GM03348 (cell line): ENCODE measurements around the gene ANKRD39.

Source experiments
- DNase-seq: peaks from one replicate; pipeline ENCODE4 v3.0.0; 2012; ENCODE audit warnings: low spot score

The ANKRD39 gene

DNA sequence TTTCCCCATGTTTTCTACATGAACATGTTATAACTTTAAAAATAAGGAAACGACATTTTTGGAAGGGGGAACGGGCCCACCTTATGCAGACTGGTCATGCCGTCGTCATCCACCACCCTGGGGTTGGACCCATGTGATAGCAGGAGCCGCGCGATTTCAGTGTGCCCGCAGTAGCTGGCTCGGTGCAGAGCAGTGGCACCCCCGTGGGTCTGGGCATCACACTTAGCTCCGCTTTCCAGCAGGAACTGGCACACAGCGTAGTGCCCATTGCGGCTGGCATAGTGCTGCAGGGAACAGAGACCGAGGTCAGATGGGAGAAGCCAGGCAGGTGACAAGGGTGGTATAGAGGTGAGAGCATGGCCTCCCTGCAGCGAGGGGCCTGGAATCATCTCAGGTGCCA, 4.5 kb downstream of the ANKRD39 start:
- no peak for DNase-seq

DNA sequence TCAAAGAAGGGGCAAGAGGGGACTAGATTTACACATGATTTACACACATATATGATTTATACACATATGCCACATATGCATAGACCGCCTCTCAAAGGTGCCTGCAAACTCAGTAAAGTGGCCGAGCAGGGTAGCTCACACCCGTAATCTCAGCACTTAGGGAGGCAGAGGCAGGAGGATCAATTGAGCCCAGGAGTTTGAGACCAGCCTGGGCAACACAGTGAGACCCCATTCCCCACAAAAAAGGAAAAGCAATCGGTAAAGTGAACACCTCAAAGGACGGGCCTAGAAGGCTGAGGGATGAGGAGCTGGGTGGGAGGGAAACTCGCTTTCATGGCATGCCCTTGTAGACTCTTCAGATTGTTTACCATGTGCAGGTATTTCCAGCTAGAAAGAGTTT, 5.1 kb downstream of the ANKRD39 start:
- DNase-seq = no peak

DNA sequence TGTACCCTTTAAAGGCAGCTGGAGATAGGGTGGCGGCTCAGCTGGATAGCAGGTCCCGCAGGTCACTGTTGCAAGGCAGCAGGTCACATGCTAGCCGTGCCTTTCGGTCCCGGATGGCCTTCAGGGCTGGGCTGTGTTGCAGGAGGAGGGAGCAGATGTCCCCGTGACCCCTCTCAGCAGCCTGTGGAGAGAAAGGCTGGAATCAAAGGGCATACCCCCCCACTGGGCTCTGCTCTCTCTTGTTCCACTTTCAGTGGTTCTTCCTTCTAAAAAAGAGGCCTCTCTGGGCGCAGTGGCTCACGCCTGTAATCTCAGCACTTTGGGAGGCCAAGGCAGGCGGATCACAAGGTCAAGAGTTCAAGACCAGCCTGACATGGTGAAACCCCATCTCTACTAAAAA, 9.6 kb downstream of the ANKRD39 start:
- DNase-seq = no peak

DNA sequence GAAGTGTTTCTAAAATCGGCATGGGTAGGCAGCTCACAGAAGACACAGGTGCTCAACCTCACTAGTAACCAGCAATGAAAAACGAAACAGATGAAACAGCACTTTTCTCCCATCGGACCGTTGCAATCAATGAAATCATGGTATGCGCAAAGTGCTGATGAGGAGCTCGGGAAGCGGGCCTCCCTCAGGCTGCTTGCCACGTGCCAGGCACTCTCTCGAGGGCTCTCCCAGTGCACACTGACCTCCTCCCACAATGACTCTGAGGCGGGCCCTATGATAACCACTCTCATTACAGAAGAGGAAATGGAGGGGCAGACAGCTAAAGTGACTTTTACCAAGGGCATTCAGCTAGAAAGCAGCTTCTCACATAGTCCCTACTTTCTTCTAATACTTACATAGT, 10.2 kb downstream of the ANKRD39 start:
- DNase-seq = no peak

DNA sequence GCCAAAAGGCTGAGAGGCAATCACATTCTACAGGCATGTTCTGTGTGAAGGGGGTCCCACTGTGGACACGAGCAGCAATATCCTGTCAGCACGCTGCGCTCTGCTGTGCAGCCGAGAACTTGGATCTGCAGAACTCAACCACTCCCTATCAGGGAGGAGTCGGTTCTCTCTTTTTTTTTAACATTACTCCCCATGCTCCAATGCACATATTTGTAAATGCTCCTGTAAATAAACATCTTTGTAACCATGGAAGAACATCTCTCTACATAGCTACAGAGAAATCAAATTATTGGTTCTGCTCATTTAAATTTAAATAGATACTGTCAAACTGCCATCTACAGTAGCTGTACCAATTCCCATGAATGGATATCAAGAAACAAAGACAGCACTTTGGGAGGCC, 11.0 kb downstream of the ANKRD39 start:
- DNase-seq = no peak

DNA sequence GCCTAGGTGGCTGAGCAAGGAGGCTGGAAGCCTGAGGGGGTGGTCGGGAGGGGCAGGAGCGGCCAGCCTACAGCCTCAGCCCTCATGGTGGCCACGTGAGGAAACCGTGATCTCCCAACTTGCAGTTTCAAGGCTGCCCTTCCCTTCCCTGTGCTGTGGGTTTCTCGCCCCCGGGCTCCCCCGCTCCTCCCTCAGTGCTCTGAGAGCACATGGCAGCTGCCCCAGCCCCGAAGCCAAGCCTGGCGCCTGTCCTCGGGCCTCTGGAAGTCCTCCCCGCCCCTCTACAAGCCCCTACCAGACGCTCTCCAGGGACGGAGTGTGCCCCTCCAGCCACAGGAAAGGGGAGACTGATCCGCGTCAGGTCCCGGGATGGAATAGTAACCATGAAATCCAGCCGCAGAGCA, 13.4 kb downstream of the ANKRD39 start:
- no peak for DNase-seq

DNA sequence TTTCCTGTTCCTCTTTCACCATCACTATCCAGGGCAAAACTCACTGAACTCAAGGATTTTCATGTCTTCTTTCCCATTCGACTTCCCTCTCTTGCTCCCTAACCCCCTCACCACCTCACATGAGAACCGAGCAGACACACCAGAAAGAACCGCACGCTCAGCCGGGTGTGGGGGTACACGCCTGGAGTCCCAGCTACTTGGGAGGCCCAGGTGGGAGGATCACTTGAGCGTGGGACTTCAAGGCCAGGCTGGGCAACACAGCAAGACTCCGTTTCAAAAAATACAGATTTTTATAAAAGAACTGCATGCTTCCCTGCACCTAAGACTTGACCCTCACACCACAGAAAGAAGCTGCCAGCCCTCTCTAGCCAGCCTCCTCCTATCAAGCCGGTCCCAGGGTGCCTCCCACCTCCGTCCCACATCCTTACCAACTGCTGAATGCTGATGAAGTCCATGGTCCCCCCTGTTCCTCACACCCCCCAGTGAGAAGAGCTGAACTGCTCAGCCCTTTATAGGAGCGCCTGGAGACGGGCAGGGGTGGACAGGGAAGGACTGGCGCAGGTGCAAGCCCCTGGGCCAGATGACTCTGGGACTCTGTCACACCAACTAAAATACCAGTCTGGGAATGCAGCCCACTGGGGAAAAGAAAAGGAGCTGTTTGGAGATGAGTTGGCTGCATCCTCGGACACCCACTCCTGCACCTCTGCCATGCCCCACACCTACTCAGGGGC, 14.1 kb downstream of the ANKRD39 start, which contains the start of gene ANKRD23:
TSS of gene ANKRD23 (minus strand) at position 484 of the 731 bp plus-strand sequence. CDS start at position 455, 29 bp downstream.
- no peak for DNase-seq

DNA sequence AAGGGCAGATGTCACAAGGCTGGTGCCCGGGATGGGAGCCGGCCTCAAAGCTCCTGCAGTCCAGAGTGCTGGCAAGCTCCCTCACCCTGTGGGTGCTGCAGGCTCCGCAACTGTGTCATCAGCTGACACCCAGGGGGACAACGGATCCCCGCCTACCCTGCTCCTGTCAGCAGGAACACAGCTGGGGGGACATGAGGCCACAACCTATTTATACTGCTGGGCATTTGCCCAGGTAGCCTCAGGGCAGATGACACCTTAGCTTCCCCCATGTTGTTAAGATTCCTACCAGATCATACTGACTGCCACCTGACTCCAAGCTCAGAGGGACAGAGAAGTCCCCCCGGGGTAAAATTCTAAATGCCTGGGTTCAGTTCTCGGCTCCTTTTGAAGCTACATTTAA, 15.2 kb downstream of the ANKRD39 start:
- no peak for DNase-seq

DNA sequence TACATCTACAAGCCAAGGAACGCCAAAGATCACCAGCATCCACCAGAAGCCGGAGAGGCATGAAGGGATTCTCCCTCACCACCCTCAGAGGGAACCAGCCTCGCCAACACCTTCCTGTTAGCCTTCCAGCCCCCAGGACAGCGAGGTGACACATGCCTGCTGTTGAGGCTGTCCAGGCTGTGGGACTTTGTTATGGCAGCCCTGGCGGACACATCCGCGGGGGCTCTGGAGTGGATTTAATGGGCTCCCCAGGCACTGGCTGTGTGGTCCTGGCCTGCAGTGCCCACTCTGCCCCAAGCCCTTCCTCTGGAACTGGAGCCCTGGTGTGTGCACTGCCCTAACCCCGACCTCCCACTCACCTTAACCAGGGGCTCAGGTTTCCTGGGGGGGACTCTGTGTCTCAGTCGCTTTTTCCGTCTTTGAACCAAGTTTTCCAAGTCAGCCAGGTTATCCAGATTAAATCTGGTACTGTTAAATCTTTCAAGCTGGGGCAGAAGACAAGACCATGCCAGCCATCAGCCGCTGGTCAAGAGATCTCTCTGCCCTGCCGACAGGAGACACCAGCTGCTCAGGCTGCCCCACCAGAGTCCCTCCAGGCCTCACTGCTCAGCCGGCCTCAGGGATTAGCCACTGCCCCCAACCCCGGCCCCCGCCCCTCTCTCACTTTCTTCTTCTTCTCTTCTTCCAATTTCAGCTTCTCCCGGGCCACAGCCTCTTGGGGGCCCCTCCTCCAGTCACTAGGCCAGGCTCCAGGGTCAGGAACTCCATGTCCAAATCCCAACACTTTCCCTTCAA, 15.9 kb downstream of the ANKRD39 start:
- DNase-seq = no peak

DNA sequence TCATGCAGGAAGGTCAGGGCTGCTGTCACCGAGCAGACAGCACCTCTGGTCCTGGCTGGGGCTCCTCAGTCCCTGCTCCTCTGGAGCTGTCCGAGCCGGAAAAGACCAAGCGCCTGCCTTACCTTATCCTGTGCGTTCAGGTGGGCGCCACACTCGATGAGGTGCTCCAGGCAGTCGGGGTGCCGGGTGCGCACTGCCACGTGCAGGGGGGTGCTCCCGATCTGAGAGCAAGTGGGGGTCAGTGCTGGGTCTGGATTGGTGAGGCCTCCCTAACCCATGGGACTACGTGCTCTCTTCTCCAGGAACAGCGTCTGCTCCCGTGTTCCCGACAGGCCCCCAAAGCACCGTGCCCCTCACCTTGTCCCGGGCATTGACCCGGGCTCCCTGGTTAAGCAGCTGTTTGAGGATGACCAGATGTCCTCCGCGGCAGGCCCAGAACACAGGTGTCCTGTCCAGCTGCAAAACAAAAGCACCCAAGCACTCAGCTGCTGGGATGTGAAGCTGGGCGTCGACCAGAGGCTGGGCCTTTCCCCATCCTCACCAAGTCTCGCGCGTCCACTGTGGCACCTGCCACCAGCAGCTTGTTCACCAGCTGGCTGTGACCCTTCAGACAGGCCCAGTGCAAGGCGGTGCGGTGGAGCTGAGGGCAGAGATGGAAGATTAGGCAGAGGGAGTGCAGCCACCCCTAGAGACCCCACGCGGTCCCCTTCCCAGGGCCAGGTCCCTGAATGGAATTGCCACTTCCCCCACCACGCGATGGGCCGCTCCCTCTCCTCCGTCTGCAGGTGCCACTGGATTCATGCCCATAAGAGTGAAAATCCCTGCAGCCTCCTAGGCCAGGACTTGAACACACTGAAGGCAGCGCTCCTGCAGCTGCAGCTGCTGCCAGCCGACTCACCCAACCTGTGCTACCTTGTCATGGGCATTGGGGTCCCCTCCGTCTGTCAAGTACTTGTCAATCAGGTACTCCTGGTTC, 17.7 kb downstream of the ANKRD39 start:
- DNase-seq = no peak

DNA sequence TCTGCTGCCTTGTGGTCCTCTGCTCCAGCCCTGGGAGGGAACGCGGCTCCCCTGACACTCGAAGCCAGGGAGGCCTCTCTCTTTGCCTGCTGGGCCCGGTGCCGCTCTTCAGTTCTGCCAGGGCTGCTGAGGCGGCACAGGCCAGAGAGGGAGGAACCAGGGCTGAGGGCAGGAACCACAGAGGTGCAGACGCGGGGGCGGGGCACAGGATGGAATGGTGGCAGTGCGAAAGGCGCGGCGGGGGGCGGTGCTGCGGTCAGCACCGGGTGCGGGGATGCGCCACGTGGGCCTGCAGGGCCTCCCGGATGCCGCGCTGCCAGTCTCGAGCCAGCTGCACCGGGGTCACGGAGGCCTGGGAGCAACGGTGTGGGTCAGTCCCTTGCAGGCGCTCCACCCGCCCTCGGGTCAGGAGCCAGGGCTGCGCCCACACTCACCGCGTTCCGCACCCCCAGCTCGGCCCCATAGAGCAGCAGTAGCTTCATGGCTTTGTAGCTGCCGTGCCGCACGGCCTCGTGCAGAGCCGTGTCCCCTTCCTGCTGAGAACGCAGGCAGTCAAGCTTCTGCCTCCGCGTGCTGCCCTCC, 18.4 kb downstream of the ANKRD39 start:
- no peak for DNase-seq

DNA sequence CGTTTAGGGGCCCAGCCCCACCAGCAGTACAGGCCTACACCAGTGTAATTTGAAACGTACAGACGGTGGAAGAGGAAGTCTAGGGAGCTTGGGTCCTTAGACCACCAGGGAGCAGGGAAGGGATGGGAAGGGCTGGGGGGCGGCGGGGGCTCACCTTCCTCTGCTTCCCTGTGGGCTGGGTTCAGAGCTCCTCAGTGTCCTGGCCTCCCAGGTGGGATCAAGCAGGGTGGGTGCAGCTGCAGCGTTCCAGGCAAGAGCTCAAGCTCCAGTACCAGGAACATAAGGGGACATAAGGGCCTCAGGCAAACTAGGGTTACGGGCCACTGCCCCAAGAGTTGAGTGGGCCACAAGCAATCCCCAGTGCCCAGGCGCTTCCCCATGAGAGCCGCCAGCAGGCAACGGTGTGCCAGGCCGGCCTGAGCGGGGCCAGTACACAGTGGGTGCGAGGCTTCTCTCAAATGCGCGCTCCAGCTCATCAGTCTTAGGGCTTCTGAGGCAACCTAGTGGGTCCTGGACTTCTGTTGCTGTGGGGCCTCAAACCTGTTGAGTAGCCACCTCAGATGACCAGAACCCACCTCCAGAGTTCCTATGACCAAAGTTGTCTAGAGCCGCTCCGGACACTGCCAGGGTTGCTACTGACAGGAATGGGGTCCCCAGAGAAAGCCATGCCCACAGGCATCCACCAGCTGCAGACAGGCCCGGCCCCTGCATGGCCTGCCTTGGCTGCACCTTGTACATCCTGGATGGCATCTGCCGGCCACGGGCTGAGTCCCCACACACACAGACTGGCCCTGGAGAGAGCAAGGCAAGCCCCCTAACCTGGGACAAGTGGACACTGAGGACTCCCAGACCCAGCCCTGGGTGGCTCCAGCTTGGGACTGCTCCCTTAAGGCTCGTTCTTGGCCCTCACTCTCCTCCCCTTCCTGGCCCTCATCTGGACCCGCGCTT, 19.2 kb downstream of the ANKRD39 start:
- DNase-seq = no peak

DNA sequence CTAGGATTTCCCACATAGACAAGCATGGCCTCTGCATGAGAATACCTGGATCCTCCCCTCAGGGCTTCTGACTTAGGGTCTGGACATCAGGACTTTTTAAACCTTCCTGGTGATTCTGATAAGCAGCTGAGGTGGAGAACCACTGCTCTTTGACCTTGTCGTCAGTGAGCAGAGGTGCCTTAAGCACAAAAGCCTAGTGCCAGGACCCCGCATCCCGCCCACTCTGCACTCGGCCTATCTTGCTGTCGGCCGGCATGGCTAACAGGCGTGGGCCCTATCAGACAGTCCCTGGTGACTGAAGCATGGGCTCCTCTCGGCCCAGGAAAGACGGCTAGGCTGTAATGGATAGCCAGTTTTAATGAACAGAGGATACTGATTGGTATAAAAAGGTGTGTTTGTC, 20.2 kb downstream of the ANKRD39 start:
- DNase-seq = no peak

DNA sequence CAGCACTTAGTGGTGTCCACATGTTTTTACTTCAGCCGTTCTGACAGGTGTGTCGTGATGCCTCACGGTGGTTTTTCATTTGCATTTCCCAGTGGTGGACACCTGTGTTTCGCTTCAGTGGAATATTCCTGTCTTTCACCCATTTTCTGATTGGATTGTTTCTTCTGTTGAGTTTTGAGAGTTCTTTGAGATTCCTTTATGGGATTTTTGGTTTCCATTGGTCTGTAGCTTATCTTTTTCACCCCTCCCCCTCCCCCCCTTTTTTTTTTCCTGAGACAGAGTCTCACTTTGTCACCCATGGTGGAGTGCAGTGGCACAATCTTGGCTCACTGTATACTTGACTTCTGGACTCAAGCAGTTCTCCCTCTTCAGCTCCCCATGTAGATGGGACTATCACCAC, 22.0 kb downstream of the ANKRD39 start:
- DNase-seq = no peak

DNA sequence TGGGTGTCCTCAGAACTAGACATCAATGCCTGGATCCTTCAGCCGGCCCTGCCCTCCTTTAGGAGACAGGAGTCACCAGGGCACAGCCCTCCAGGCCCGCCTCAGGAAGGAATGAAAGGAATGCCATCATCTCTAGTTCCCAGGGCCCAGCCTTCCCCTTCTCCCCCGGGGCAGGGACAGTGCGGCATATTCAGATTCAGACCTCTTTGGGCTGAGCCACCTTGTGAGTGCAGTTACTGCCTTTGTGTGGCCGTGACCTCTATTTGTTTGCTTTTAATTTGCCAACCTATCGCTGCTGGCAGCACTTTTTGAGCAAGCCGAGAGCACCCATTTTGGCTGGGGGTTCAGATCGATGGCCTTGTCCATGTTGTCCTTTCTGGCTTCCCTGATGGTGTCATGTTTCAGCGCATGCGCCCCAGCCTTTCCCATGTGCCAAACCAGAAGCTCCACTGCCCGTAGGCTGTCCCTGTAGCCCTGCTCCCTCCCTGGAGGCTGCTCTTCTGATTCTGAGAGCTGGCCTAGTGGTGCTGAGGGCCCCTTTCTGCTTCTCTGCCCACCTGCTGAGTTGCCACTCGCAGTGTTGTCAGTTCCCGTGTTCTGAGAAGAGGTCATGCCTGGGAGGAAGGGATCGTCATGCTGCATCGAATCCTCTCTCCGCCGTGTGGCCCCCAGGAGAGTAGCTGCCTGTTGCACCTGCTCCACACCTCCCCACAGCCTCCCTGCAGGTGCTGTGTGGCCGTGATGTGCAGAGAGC, 24.9 kb downstream of the ANKRD39 start:
- DNase-seq = peak; percentile 56

DNA sequence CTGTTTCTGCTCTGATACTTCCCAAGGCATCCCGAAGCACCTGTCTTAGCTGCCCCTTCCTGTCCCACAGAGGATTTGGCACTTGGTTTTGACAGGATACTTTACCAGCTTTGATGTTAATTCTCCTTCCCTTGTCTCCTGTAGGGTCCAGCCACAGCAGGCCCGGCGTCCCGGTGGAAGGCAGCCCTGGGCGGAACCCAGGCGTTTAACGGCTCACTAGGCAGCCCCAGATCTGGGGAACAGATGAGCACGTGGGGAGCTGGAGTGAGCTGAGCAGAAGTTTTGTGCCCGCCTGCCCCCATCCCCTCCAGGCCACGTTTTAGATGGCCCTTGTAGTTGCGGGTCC, 25.4 kb downstream of the ANKRD39 start:
- DNase-seq = no peak

DNA sequence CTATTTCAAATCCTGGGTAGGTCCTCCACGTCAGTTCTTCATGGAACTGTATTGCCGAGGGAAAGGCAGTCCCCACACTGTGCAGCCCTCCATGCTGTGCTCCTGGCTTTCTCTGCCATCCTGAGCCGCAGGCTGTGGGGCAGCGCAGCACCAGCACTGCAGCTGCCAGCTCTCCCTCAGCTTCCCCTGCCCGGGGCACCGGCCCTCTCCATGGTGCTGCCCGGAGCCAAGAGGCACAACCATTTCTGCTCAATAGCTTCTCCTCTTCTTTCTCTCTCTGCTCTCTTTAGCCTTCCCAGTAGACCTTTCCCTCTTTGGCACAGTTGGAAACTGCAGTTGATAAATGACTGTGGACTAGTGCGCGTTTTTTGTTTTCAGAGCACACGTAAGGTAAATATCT, 26.1 kb downstream of the ANKRD39 start:
- DNase-seq = no peak

DNA sequence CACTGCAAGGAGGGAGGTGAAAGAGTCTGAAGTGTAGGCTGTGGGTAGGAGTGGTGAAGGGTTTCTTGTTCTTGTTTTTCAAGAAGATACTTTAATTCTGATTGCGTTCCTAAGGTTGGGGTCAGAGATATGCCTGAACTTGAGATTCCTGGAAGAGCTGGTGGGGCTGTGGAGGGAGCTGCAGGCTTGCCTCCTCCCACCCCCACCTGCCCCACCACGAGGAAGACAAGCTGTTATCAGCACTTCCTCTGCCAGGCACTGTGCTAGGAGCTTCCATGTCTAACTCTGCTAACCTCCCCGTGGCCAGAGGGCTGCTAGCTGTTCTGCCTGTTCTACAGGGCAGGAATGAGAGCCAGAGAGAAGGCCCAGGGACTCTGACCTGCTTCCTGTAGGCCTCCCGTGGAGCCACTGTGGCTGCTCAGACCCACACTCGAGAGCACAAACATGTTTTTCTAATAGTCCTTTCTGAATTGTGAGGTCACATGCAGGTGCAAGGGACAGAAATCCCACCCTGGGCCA, 27.7 kb downstream of the ANKRD39 start:
- no peak for DNase-seq

DNA sequence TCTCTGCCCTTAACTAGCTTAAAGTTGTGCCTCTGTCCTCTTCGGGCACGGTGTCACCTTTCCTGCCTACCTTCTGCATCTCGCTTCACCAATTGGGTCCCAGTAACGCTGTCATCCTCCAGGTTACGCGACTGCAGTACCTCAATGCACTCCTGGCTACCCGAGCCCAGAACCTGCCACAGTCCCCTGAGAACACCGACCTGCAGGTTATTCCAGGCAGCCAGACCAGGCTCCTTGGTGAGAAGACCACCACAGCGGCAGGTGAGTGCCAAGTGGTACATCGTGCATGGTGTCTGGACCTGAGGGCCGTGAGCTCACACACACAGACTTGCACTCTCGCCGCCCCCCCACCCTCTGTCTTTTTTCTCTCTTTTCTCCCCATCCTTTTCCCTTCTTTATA, 28.9 kb downstream of the ANKRD39 start:
- DNase-seq = no peak

DNA sequence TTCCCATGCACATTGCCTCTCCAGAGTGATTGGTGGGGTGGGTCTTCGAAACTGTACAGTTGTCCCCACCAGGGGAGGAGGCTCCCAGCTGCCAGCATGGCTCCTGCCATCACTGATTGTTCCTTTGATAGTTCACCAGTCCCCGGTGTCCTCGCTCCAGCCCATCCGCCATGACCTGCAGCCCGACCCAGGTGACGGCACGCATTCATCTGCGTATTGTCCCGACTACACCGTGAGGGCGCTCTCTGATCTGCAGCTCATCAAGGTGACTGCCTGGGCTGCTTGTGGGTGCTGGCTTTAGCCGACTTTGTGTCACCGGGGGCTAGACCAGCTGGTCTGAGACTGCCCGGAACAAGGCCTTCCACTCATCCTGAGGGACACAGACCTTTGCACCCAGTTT, 29.4 kb downstream of the ANKRD39 start:
- DNase-seq = no peak
